Measurements from ENCODE around the gene KLHDC10. TPM values are rescaled to one million over a fixed set of nuclear protein-coding genes. Genes with fewer than 3 reads are reported as not detected.

KLHDC10 gene
- polyA plus RNA-seq, 1 donor (not counting 4 experiments of a cell fraction or from before 2014, with no cell fraction given): 22.7 TPM

DNA sequence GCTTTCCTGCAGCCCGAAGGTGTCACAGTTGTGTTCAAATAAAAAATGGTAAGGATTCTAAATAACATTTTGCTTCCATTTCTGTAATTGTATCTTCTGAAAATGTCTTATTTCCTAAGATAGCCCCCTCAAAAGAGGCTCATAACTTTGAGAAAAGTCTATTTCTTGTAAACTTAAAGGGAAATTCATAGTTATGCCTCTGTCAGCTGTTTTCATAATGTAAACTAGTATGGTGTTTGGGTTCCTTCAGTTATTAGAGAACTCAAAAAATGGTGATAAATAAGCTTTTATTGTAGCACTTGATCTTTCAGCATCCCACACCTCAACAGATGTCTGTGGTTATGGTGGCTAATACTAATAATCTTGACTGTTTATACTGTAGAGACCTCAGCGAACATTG lies 57.1 kb downstream of the KLHDC10 start:
- no peak for TF ChIP-seq EZH2 (IDR thresholded peaks at IDR 0.05; ENCODE audit: low read length)
- TF ChIP-seq, protein P1, sequence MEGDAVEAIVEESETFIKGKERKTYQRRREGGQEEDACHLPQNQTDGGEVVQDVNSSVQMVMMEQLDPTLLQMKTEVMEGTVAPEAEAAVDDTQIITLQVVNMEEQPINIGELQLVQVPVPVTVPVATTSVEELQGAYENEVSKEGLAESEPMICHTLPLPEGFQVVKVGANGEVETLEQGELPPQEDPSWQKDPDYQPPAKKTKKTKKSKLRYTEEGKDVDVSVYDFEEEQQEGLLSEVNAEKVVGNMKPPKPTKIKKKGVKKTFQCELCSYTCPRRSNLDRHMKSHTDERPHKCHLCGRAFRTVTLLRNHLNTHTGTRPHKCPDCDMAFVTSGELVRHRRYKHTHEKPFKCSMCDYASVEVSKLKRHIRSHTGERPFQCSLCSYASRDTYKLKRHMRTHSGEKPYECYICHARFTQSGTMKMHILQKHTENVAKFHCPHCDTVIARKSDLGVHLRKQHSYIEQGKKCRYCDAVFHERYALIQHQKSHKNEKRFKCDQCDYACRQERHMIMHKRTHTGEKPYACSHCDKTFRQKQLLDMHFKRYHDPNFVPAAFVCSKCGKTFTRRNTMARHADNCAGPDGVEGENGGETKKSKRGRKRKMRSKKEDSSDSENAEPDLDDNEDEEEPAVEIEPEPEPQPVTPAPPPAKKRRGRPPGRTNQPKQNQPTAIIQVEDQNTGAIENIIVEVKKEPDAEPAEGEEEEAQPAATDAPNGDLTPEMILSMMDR (optimal IDR thresholded peaks at IDR 0.05 in 1 of 3, IDR thresholded peaks at IDR 0.05 in 1 of 3, conservative IDR thresholded peaks at IDR 0.05 in 1 of 3; ENCODE audit: extremely low read depth in 1 of 3, insufficient read depth in 2 of 3, low read length in 3 of 3): no peak
- no peak overlapping the region for H3K4me2 ChIP-seq (ENCODE audit: control insufficient read depth, extremely low read depth, insufficient read depth, low read depth, low read length)
- dilution Hi-C loops (cut with MboI; ENCODE audit: extremely low pct_ligation_motif_present, low sequenced_read_pairs): no loop called here
- H3K4me1 ChIP-seq (ENCODE audit: control insufficient read depth, extremely low read depth, insufficient read depth, low read length): no peaks in the 10 kb centered on the region
- no peak overlapping the region for H3K27ac ChIP-seq (ENCODE audit: control insufficient read depth, insufficient read depth, low read length)
- H3K79me2 ChIP-seq (ENCODE audit: control insufficient read depth, insufficient read depth, low read length): no peaks in the 10 kb centered on the region
- no peak for FAIRE-seq
- H3K27me3 ChIP-seq (ENCODE audit: control insufficient read depth, extremely low read depth, insufficient read depth, low read length): no peaks in the 10 kb centered on the region
- H2AFZ ChIP-seq (ENCODE audit: control insufficient read depth, low read length): no peak overlapping the region
- no peak overlapping the region for H3K4me3 ChIP-seq (ENCODE audit: control insufficient read depth in 2 of 3, extremely low read depth in 1 of 3, insufficient read depth in 2 of 3, low read depth in 1 of 3, low read length in 3 of 3)
- no peak overlapping the region for H3K9ac ChIP-seq (ENCODE audit: control insufficient read depth, extremely low read depth, insufficient read depth, low read length)
- no peaks in the 10 kb centered on the region for H4K20me1 ChIP-seq (ENCODE audit: control insufficient read depth, extremely low read depth, insufficient read depth, low read length)
- no peaks in the 10 kb centered on the region for H3K9me1 ChIP-seq (ENCODE audit: control insufficient read depth, extremely low read depth, insufficient read depth, low read length)
- DNase-seq (ENCODE audit: low read depth, low spot score): no peak
- H3K9me3 ChIP-seq (ENCODE audit: control insufficient read depth, low read depth, low read length): no peaks in the 10 kb centered on the region
- H3K36me3 ChIP-seq (ENCODE audit: control insufficient read depth in 2 of 2, extremely low read depth in 1 of 2, insufficient read depth in 2 of 2, low read length in 2 of 2): peaks cover 5 to 17% of the 10 kb centered on the region in 2 experiments

DNA sequence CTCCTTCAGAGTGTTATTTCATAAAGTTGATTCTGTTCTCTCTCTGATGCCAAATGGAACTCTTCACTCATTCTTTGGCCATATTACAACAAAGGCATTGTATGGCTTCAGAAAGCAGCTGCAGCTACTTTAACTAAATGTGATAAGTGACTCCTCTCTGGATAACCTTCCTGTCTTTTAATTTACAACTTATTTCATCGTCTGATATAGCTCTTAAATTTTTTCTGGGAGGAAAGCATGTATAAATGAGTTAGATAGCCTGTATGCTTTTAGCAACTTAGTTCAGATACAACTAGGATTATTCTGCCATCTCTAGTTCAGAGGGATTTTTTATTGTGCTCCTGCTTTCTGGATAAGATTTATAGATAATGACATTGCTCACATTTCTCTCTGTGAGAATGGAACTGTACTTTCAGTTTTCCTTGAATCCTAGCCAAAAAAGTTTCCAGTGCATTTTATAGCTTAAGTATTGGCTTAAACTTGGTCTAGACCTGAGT lies 57.5 kb downstream of the KLHDC10 start:
- H3K4me3 ChIP-seq (ENCODE audit: control insufficient read depth in 2 of 3, extremely low read depth in 1 of 3, insufficient read depth in 2 of 3, low read depth in 1 of 3, low read length in 3 of 3): no peak overlapping the region
- H3K4me2 ChIP-seq (ENCODE audit: control insufficient read depth, extremely low read depth, insufficient read depth, low read depth, low read length): no peak overlapping the region

More for the DNA sequence above, 57.5 kb downstream of the KLHDC10 start:
- Histone ChIP-seq H2AFZ (ENCODE audit: control insufficient read depth, low read length) (no peak overlapping the region), H3K9me1 (ENCODE audit: control insufficient read depth, extremely low read depth, insufficient read depth, low read length) (no peaks in the 10 kb centered on the region), H3K9ac (ENCODE audit: control insufficient read depth, extremely low read depth, insufficient read depth, low read length) (no peak overlapping the region), H3K36me3 (ENCODE audit: control insufficient read depth in 2 of 2, extremely low read depth in 1 of 2, insufficient read depth in 2 of 2, low read length in 2 of 2) (peaks cover 8 to 17% of the 10 kb centered on the region in 2 experiments), H3K79me2 (ENCODE audit: control insufficient read depth, insufficient read depth, low read length) (no peaks in the 10 kb centered on the region), H3K27me3 (ENCODE audit: control insufficient read depth, extremely low read depth, insufficient read depth, low read length) (no peaks in the 10 kb centered on the region), H3K27ac (ENCODE audit: control insufficient read depth, insufficient read depth, low read length) (no peak overlapping the region), H3K9me3 (ENCODE audit: control insufficient read depth, low read depth, low read length) (no peaks in the 10 kb centered on the region), H4K20me1 (ENCODE audit: control insufficient read depth, extremely low read depth, insufficient read depth, low read length) (no peaks in the 10 kb centered on the region), H3K4me1 (ENCODE audit: control insufficient read depth, extremely low read depth, insufficient read depth, low read length) (no peaks in the 10 kb centered on the region)
- TF ChIP-seq EZH2 (IDR thresholded peaks at IDR 0.05; ENCODE audit: low read length): no peak
- TF ChIP-seq, protein P1 (optimal IDR thresholded peaks at IDR 0.05 in 1 of 3, IDR thresholded peaks at IDR 0.05 in 1 of 3, conservative IDR thresholded peaks at IDR 0.05 in 1 of 3; ENCODE audit: extremely low read depth in 1 of 3, insufficient read depth in 2 of 3, low read length in 3 of 3): no peak
- dilution Hi-C loops (cut with MboI; ENCODE audit: extremely low pct_ligation_motif_present, low sequenced_read_pairs): no loop called here
- no peak for DNase-seq (ENCODE audit: low read depth, low spot score)
- no peak for FAIRE-seq
